ENCODE data around the gene RPL7A. TPM values are rescaled to one million over a fixed set of nuclear protein-coding genes. Genes with fewer than 3 reads are reported as not detected.
"Not testable (repeated sequence)": the region's sequence is repeated elsewhere in the genome, so short reads cannot be mapped to it uniquely, and the experiment has no call there.

RPL7A gene
- polyA plus RNA-seq, 6 donors from 2014 or later, result 715 to 1,392 (median 1,075) TPM

DNA sequence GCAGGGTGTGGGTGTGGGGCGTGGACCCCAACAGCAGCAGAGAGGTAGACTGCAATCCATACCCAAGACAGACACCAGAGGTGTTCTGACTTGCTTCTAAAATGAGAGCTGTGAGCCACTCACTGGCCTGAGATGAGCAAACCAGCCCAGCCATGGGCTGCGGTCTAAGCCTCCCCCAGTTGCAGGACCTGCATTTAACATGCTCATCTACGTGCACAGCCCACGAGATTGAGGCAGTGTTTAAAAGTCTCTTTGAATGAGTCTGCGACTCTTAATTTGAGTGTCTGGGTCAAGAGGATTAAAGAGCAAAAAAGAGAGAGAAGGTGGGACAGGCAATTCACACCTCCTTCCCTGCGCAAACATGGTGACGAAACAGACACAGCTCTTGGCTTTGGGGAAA lies 21.9 kb downstream of the RPL7A start:
- Mint-ChIP-seq H3K4me1 (peaks cover 48 to 67% (median 66%) of the 10 kb centered on the region in 3 donors), H3K4me3 (peak overlapping the region in 2 of 8 donors; percentile 22 to 62), H3K36me3 (no peaks in the 10 kb centered on the region), H3K9me3 (no peaks in the 10 kb centered on the region), H3K27ac (peak overlapping the region in 2 of 6 donors; percentile 36 to 39), H3K27me3 (no peaks in the 10 kb centered on the region)
- no peak for ATAC-seq (ENCODE audit: low read depth in 2 of 2)
- no peak for DNase-seq

DNA sequence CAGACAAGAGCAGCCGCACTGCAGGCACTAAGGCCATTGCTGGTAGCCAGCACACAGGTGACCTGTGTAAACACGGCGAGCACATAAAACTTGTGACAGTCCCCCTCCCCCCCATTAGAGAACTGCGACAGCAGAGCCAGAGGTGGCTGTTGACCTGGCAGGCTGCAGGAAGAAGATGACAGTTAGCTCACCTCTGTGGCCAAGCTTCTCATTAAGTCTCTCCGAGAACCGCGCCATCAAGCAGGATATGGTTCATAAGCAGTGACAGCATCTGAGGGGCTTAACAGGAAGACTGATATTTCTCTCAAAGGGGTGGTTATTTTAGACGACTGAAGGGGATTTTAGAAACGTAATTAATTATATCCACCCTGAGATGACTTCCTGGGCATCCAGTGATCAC lies 22.7 kb downstream of the RPL7A start:
- H3K27ac Mint-ChIP-seq, result peak overlapping the region; percentile 11 to 91 (median 78)

DNA sequence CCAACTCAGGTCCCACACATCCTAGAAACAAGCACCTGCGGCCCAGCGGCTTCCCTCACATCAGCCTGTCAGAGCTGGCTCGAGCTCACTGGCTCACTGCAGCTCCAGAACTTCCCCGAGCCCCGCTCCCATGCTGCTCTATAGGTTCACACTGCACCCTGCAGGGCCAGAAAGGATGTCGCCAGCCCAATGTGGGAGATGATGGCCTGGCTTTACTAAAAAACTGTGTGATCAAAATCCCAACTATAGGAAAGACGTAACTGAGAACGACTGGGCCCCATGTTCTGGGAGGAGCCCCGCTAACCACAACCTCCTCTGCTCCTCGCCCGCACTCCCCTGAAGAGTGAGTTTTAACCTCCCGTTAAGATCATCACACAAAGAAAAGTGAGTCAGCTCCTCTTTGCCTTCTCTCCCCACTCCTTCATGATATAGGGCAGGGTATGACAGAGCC lies 23.3 kb downstream of the RPL7A start:
- DNase-seq (no peak), ATAC-seq (ENCODE audit: low read depth in 2 of 2) (no peak)
- no peaks in the 10 kb centered on the region for H3K9me3 Mint-ChIP-seq
- H3K27me3 Mint-ChIP-seq, result no peaks in the 10 kb centered on the region
- peaks cover 52 to 71% (median 69%) of the 10 kb centered on the region in 3 donors for H3K4me1 Mint-ChIP-seq
- H3K36me3 Mint-ChIP-seq, result no peaks in the 10 kb centered on the region
- peak overlapping the region in 5 of 8 donors; percentile 37 to 71 (median 63) for H3K4me3 Mint-ChIP-seq
- peak overlapping the region in 5 of 6 donors; percentile 45 to 91 (median 83) for H3K27ac Mint-ChIP-seq

More for the DNA sequence above, 22.7 kb downstream of the RPL7A start:
- H3K27me3 Mint-ChIP-seq, result no peaks in the 10 kb centered on the region
- H3K36me3 Mint-ChIP-seq, result no peaks in the 10 kb centered on the region
- no peaks in the 10 kb centered on the region for H3K9me3 Mint-ChIP-seq
- ATAC-seq (ENCODE audit: low read depth in 2 of 2) (peak; percentile 29 to 36), DNase-seq (no peak)
- H3K4me1 Mint-ChIP-seq, result peaks cover 52 to 71% (median 69%) of the 10 kb centered on the region in 3 donors
- H3K4me3 Mint-ChIP-seq, result peak overlapping the region in 7 of 8 donors; percentile 27 to 71 (median 62)

DNA sequence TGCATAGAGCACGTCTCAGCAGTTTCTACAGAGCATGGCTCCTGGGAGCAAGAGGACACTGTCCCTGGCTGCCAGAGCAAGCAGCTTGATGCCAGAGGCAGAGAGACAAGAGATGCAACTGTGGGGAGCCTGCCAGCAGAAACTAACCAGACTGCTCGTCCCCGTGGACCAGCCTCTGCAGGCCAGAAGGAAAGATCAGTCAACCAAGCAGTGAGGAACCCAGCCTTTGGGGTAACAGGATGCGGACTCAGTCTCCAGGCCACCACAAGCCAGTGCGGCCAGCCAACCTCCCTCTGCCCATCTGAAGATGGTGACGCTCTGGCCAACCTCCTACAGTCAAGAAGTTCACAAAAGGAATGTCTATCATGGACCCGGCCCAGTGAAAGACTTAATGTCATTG lies 24.1 kb downstream of the RPL7A start:
- no peak for ATAC-seq (ENCODE audit: low read depth in 2 of 2)
- peak overlapping the region in 2 of 8 donors; percentile 25 to 71 for H3K4me3 Mint-ChIP-seq
- H3K36me3 Mint-ChIP-seq, result no peaks in the 10 kb centered on the region

DNA sequence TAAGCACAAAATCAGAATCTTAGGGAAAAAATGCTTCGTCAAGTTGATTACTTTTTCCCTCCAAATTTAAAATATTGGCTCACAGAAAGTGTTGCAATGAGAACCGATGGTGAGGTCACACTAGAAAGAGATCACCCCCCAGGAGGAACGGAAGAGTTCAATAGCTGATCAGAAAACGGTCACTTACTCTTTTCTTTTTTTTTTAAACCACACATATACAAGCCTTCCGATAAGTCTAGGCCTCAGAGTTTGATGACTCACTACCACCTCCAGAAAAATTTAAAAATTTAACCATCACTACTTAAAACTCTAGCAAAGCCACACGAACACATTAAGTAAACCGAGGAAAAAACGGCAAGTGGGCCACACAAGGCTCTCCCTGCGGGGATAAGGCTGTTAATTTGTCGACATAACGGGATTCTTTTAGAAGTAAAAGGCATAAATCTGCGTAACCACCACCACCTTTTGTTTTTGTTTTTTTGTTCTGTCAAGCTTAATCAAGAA lies 26.6 kb downstream of the RPL7A start:
- Mint-ChIP-seq H3K27ac (peak overlapping the region; percentile 84 to 96 (median 93)), H3K4me1 (peaks cover 39 to 60% (median 54%) of the 10 kb centered on the region in 3 donors), H3K36me3 (no peaks in the 10 kb centered on the region), H3K4me3 (peak overlapping the region; percentile 90 to 96 (median 92)), H3K9me3 (no peaks in the 10 kb centered on the region), H3K27me3 (no peaks in the 10 kb centered on the region)
- ATAC-seq (ENCODE audit: low read depth in 2 of 2), result no peak
- DNase-seq, result no peak

More for the DNA sequence above, 24.1 kb downstream of the RPL7A start:
- H3K9me3 Mint-ChIP-seq, result no peaks in the 10 kb centered on the region
- no peaks in the 10 kb centered on the region for H3K27me3 Mint-ChIP-seq
- H3K4me1 Mint-ChIP-seq, result peaks cover 52 to 73% (median 71%) of the 10 kb centered on the region in 3 donors
- H3K27ac Mint-ChIP-seq, result peak overlapping the region in 2 of 6 donors; percentile 49 to 60
- no peak for DNase-seq

DNA sequence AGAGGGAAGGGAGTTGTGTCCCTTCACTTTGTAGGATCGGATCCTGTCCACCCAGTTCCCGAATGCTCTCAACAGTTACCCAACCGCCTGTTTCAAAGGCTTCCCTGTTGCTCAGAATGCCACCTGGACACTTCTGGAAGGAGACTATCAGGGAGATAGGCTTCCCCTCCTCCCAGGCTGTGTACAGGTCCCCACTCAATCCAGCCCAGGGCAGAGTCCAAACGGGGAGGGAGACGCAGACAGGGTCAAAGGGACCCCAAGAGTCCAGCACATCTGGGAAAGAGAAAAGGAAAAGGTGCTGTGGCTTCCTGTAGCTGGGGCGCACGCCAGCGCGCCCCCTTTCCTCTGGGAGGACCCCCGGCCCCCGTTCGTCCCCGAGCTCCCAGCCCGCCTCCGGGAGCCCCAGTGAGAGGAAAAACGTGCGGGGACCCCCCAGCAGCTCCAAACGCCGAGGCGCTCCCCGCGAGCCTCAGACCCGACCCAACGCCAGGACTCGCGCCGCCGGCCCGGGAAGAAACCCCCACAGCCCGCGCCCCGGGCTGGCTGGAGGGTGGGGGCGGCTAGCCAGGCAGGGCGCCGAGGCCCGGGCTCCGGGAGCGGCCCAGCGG lies 27.2 kb downstream of the RPL7A start:
- H3K27ac Mint-ChIP-seq, result peak overlapping the region; percentile 84 to 96 (median 93)
- H3K4me3 Mint-ChIP-seq, result peak overlapping the region; percentile 90 to 96 (median 92)
- H3K9me3 Mint-ChIP-seq, result no peaks in the 10 kb centered on the region
- H3K4me1 Mint-ChIP-seq, result peaks cover 33 to 55% (median 49%) of the 10 kb centered on the region in 3 donors
- ATAC-seq (ENCODE audit: low read depth in 2 of 2) (peak; percentile 8 to 11), DNase-seq (no peak)
- H3K36me3 Mint-ChIP-seq, result no peaks in the 10 kb centered on the region
- no peaks in the 10 kb centered on the region for H3K27me3 Mint-ChIP-seq

DNA sequence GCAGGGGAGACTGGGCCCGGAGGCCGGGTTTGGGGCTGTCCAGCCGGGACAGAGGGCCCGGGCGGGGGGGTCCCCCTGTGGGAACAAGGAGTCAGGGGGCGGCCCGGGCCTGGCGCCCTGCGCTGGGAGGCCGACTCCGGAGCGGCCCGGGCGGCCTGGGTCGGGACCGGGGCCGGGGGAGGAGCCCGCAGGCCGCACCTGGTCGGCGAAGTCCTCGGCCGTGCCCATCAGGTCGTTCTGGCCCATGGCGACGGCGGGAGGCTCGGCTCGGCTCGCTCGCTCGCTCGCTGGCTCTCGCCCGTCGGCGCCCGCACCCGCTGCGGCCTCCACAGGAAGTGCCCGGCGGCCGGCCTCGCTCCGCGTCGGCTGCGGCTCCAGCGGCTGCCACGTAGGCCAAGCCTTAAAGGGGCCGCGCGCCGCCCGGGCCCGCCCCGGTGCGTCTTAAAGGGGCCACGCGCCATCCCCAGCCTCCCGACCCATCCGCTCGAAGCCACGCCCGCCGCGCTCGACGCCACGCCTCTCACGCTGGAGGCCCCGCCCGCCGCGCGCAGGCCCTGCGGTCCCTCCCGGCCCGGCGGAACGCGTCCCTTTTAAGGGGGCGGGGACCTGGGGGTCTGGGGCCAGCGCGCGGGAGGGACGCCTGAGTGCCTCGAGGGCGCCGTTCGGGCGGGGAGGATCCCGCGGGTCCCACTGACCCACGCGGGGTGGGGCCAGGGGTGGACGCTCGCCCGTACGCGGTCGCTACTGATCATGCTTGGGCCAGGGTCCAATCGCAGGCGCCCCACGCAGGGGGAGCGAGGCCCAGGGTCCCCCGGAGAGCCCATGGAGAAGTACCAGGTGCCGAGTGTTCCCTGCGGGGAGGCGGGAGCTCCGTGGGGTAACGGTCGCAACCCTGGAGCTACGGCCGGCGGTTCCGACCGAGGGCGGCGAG lies 28.0 kb downstream of the RPL7A start, which contains the start of the genes STKLD1 and SURF4:
Gene STKLD1, plus strand, starts transcription at position 643 of the 931 bp plus-strand sequence. Its CDS starts 108 bp downstream, at position 751.
Gene SURF4, minus strand, starts transcription at position 337 of the 931 bp plus-strand sequence. Its CDS starts 91 bp downstream, at position 246.
- Mint-ChIP-seq H3K27ac (peak within 1 kb of the TSS; percentile 84 to 96 (median 93)), H3K9me3 (no peaks in the 10 kb centered on the region), H3K4me1 (peaks cover 25 to 47% (median 41%) of the 10 kb centered on the region in 3 donors), H3K36me3 (no peaks in the 10 kb centered on the region), H3K27me3 (no peaks in the 10 kb centered on the region), H3K4me3 (peak within 1 kb of the TSS; percentile 90 to 96 (median 92))
- ATAC-seq (ENCODE audit: low read depth in 2 of 2), result peak; percentile 95 to 97
- DNase-seq, result peak; percentile 94

DNA sequence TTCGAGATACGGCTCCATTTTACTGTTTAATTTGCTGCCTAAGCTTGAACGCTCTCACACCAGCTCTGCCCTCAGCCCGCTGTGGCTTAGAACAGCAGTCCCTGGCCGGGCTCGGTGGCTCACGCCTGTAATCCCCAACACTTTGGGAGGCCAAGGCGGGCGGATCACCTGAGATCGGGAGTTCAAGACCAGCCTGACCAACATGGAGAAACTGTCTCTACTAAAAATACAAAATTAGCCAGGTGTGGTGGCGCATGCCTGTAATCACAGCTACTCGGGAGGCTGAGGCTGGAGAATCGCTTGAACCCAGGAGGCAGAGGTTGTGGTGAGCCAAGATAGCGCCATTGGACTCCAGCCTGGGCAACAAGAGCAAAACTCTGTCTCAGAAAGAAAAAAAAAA lies 29.3 kb downstream of the RPL7A start:
- H3K9me3 Mint-ChIP-seq; H3K27ac Mint-ChIP-seq; H3K36me3 Mint-ChIP-seq; H3K27me3 Mint-ChIP-seq; DNase-seq; ATAC-seq (ENCODE audit: low read depth in 2 of 2): not testable (repeated sequence)
- peak overlapping the region in 7 of 8 donors; percentile 74 to 90 (median 83) for H3K4me3 Mint-ChIP-seq
- peaks cover 14 to 34% (median 28%) of the 10 kb centered on the region in 3 donors for H3K4me1 Mint-ChIP-seq

DNA sequence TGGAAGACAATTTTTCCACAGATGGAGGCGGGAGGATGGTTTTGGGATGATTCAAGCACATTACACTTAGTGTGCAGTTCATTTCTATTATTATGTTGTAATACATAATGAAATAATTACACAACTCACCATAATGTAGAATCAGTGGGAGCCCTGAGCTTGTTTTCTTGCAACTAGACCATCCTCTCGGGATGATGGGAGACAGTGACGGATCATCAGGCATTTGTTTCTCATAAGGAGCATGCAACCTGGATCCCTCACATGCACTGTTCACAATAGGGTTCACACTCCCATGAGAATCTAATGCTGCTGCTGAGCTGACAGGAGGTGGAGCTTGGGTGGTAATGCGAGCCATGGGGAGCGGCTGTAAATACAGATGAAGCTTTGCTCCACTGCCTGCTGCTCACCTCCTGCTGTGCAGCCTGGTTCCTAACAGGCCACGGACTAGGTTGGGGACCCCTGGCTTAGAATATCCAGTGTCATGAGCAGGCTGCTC lies 29.8 kb downstream of the RPL7A start:
- H3K9me3 Mint-ChIP-seq, result no peaks in the 10 kb centered on the region
- ATAC-seq (ENCODE audit: low read depth in 2 of 2) (no peak), DNase-seq (no peak)
- no peak overlapping the region for H3K27ac Mint-ChIP-seq
- H3K36me3 Mint-ChIP-seq, result no peaks in the 10 kb centered on the region
- peaks cover 10 to 29% (median 23%) of the 10 kb centered on the region in 3 donors for H3K4me1 Mint-ChIP-seq
- H3K4me3 Mint-ChIP-seq, result peak overlapping the region in 4 of 8 donors; percentile 12 to 83 (median 57)
- no peaks in the 10 kb centered on the region for H3K27me3 Mint-ChIP-seq

DNA sequence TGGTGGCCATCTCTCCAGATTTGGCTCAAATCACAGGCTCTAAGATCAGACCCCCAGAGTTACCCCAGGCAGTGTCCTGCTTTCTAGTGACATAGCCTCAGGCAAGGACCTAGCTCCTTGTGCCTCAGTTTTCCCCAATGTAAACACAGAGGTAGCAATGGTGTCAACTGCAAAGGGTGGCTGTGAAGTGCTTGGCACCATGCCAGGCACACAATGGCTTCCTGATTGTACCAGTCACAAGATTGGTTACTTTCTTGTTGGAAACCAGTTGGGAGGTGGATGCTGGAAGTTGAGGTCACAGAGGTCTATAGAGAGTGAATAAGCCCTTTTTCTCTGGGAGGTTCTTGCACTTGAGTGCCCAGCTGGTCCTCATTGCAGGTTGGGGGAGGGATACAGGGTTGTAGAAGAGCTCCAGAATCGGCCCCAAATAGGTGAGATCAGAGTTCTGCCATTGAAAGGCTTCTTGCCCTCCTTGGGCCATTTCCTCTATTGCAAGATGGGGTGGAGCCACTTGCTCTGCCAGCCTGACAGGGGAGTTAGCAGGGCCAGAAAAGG lies 30.5 kb downstream of the RPL7A start:
- H3K36me3 Mint-ChIP-seq, result no peaks in the 10 kb centered on the region
- H3K27ac Mint-ChIP-seq, result no peak overlapping the region

DNA sequence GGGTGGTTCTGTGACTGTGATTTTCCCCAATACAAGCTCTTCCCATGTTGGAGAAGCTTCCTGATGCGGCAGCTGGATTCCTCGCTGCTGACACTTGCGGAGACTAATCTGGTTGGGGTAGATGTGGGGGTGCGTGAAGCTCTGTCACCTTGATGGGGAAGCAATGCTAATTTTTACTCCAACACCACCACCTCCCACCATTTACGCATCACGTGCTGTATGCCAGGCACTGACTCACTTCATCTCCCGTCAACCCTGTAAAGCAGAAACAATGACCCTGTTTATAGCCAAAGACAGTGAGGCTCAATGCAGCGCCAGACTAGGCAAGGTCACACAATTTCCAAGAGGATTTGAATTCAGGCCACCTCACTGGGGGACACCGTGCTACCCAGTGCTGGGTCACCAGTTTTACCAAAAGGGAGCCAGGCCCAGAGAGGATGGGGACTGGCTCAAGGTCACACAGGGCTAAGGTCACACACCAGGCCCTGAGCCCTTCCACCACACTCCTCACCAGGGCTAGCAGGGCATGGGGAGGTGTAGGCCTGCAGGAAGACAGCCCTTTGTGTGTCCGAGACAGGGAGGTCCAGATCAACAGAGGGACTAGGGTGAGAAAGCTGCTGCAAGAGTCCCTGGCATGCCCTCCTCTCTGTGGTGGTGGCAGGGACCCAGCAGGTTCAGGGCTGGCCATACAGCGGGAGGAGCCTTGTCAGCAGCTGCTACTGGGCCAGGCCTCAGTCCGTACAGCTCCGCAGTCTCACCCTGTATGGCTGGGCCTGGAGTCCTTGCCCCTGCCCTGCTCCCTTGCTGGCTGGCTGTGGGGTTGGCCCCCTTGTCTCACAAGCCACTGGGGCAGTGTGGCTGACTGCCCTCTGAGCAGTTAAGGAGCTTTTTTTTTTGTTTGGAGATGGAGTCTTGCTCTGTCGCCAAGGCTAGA lies 31.4 kb downstream of the RPL7A start:
- DNase-seq (no peak), ATAC-seq (ENCODE audit: low read depth in 2 of 2) (no peak)
- Mint-ChIP-seq H3K27ac (no peak overlapping the region), H3K36me3 (no peaks in the 10 kb centered on the region), H3K4me1 (peaks cover 9 to 14% (median 9%) of the 10 kb centered on the region in 3 donors), H3K4me3 (peak overlapping the region in 1 of 8 donors; percentile 83), H3K9me3 (no peaks in the 10 kb centered on the region), H3K27me3 (no peaks in the 10 kb centered on the region)

More for the DNA sequence above, 30.5 kb downstream of the RPL7A start:
- Mint-ChIP-seq H3K27me3 (no peaks in the 10 kb centered on the region), H3K4me1 (peaks cover 9 to 22% (median 16%) of the 10 kb centered on the region in 3 donors), H3K9me3 (no peaks in the 10 kb centered on the region), H3K4me3 (peak overlapping the region in 2 of 8 donors; percentile 12 to 83)
- ATAC-seq (ENCODE audit: low read depth in 2 of 2) (no peak), DNase-seq (no peak)

DNA sequence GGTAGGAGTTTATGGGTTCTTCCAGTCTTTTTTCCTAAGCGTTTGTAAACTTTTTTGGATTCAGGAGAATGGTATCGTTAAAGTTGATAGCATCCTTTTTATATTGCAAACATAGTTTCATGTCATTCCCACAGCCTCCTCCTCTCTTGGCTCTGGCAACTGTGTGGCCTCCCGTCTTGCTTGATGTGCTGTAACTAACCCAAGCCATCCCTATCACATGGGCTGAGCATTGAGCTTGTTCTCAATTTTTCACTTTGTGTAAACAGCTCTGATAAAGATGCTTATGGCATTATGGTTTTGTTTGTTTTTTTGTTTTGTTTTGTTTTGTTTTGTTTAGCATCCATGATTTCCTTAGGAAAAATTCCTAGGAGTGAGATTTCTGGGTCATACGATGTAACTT lies 32.7 kb downstream of the RPL7A start:
- no peaks in the 10 kb centered on the region for H3K27me3 Mint-ChIP-seq
- no peaks in the 10 kb centered on the region for H3K9me3 Mint-ChIP-seq
- peaks cover 0 to 7% (median 0%) of the 10 kb centered on the region in 3 donors for H3K4me1 Mint-ChIP-seq
- DNase-seq (no peak), ATAC-seq (ENCODE audit: low read depth in 2 of 2) (no peak)
- no peak overlapping the region for H3K27ac Mint-ChIP-seq
- no peak overlapping the region for H3K4me3 Mint-ChIP-seq
- H3K36me3 Mint-ChIP-seq, result no peaks in the 10 kb centered on the region

Measured in naive B cell (primary cell).